GM19467 (cell line): ENCODE results near the gene HES7.

ENCODE experiments used
- ATAC-seq: cut with Tn5 transposase; IDR thresholded peaks from one replicate; pipeline ENCODE4 v1.9.1; 2021; ENCODE audit warnings: mild to moderate bottlenecking, moderate library complexity; ENCODE audit not compliant: unreplicated experiment

The HES7 gene

GRCh38 chr17:8155231-8155995 is 31.5 kb upstream of the HES7 start:
- no peak for ATAC-seq

GRCh38 chr17:8154608-8155155 is 30.8 kb upstream of the HES7 start:
- no peak for ATAC-seq

GRCh38 chr17:8153957-8154607 is 30.2 kb upstream of the HES7 start:
- ATAC-seq = no peak

GRCh38 chr17:8153525-8153956 is 29.6 kb upstream of the HES7 start:
- no peak for ATAC-seq

GRCh38 chr17:8153031-8153451 is 29.1 kb upstream of the HES7 start:
- ATAC-seq = no peak

GRCh38 chr17:8152112-8152775 is 28.3 kb upstream of the HES7 start, which contains the start of gene PER1:
Gene PER1 (minus strand): TSS chr17:8152404. CDS start chr17:8150706, 1,698 bp downstream.
- ATAC-seq = no peak

- ATAC-seq = no peak
These were observed 27.8 kb upstream of the HES7 start for GRCh38 chr17:8151641-8152111.

GRCh38 chr17:8151120-8151640 is 27.3 kb upstream of the HES7 start:
- ATAC-seq = no peak

GRCh38 chr17:8150194-8151119 is 26.6 kb upstream of the HES7 start:
- ATAC-seq = no peak

GRCh38 chr17:8149419-8150193 is 25.7 kb upstream of the HES7 start:
- ATAC-seq = no peak

GRCh38 chr17:8148560-8148959 is 24.7 kb upstream of the HES7 start:
- ATAC-seq = no peak

- no peak for ATAC-seq
These were observed 24.0 kb upstream of the HES7 start for GRCh38 chr17:8147805-8148404.

- no peak for ATAC-seq
These were observed 23.4 kb upstream of the HES7 start for GRCh38 chr17:8147141-8147804.

GRCh38 chr17:8146381-8147140 is 22.7 kb upstream of the HES7 start:
- no peak for ATAC-seq

- no peak for ATAC-seq
These were observed 21.9 kb upstream of the HES7 start for GRCh38 chr17:8145811-8146210.

- ATAC-seq = no peak
These were observed 20.7 kb upstream of the HES7 start for GRCh38 chr17:8144401-8145231.
